H1 (cell line): ENCODE data around the gene SSUH2. TPM values are rescaled to one million over a fixed set of nuclear protein-coding genes. Genes with fewer than 3 reads are reported as not detected.
A peak's percentile ranks its signal among the peaks of the same experiment; 100 is the strongest.

Source experiments
- CTCF ChIA-PET: fragments of 300-600 bp; sonication (Branson Sonifier 250); formaldehyde crosslinking; loops from one replicate; lab custom pipeline; 2021; ENCODE audit not compliant: partially characterized antibody; lab: Charles Lee
- POLR2A ChIA-PET: fragments of 300-600 bp; sonication (Branson Sonifier 250); formaldehyde crosslinking; loops from one replicate; lab custom pipeline; 2021; ENCODE audit warnings: inconsistent platforms; ENCODE audit not compliant: partially characterized antibody; lab: Charles Lee
- DNase-seq, 2 experiments: peaks; one replicate each; pipeline versions ENCODE4 v3.0.0 to v3.0.0-alpha.2; 2010 to 2022; ENCODE audit warnings: low spot score in 2 of 2, low read depth in 1 of 2, mixed read lengths in 1 of 2
- FAIRE-seq: peaks from 2 replicates; lab custom pipeline; 2011; peaks lifted over from hg19 to GRCh38; lab: Jason Lieb, UNC
- H2AFZ ChIP-seq: 2 replicates; pipeline ENCODE4 v1.8.1; 2012; ENCODE audit warnings: low read length, inconsistent platforms
- H2AK5ac ChIP-seq: 2 replicates; pipeline ENCODE4 v1.6.1; 2013; ENCODE audit warnings: low read depth, low read length
- H2BK120ac ChIP-seq: replicated peaks from 2 replicates; pipeline ENCODE3; 2013; ENCODE audit warnings: low read depth, low read length, inconsistent platforms
- H2BK12ac ChIP-seq: 2 replicates; pipeline ENCODE4 v1.6.1; 2013; ENCODE audit warnings: low read depth, low read length
- H2BK15ac ChIP-seq: 2 replicates; pipeline ENCODE4 v1.6.1; 2013; ENCODE audit warnings: low read length
- H2BK20ac ChIP-seq: 2 replicates; pipeline ENCODE4 v1.6.1; 2013; ENCODE audit warnings: low read length
- H2BK5ac ChIP-seq: 2 replicates; pipeline ENCODE4 v1.6.1; 2013; ENCODE audit warnings: low read depth, low read length
- H3K14ac ChIP-seq: 2 replicates; pipeline ENCODE4 v1.6.1; 2013; ENCODE audit warnings: inconsistent platforms; ENCODE audit not compliant: insufficient read length
- H3K18ac ChIP-seq: 2 replicates; pipeline ENCODE4 v1.6.1; 2013; ENCODE audit warnings: low read length; ENCODE audit errors: extremely low read depth
- H3K23ac ChIP-seq: 2 replicates; pipeline ENCODE4 v1.6.1; 2013; ENCODE audit warnings: inconsistent platforms; ENCODE audit not compliant: insufficient read length
- H3K23me2 ChIP-seq: 2 replicates; pipeline ENCODE4 v1.6.1; 2013; ENCODE audit warnings: low read depth, low read length
- H3K27ac ChIP-seq: 2 replicates; pipeline ENCODE4 v1.6.1; 2011; ENCODE audit warnings: low read depth, low read length, inconsistent platforms
- H3K27me3 ChIP-seq, 4 experiments: replicated peaks in 1 of 4; 1 replicate in 1 of 4; 2 replicates in 3 of 4; pipeline versions ENCODE4 v1.6.1 to v1.8.1; 2011 to 2013; ENCODE audit warnings: low read length in 3 of 4, mild to moderate bottlenecking in 3 of 4, inconsistent platforms in 2 of 4, mixed read lengths in 2 of 4, moderate library complexity in 1 of 4; ENCODE audit not compliant: control insufficient read depth in 3 of 4, insufficient read depth in 3 of 4; ENCODE audit errors: extremely low read depth in 1 of 4
- H3K36me3 ChIP-seq, 4 experiments: 2 replicates each; pipeline versions ENCODE4 v1.6.1 to v1.8.1; 2011 to 2013; ENCODE audit warnings: mild to moderate bottlenecking in 4 of 4, low read length in 3 of 4, moderate library complexity in 2 of 4, control low read depth in 1 of 4, inconsistent platforms in 1 of 4; ENCODE audit not compliant: insufficient read depth in 4 of 4, control insufficient read depth in 2 of 4
- H3K4ac ChIP-seq: replicated peaks from 2 replicates; pipeline ENCODE3; 2013; ENCODE audit warnings: low read length, low read depth, mixed read lengths, inconsistent platforms; ENCODE audit not compliant: insufficient read length
- H3K4me1 ChIP-seq, 4 experiments: replicated peaks in 1 of 4; 1 replicate in 1 of 4; 2 replicates in 3 of 4; pipeline versions ENCODE4 v1.6.1 to v1.8.1; 2011 to 2013; ENCODE audit warnings: low read length in 3 of 4, inconsistent platforms in 2 of 4, mixed read lengths in 1 of 4; ENCODE audit not compliant: insufficient read depth in 4 of 4, control insufficient read depth in 3 of 4
- H3K4me2 ChIP-seq, 2 experiments: 2 replicates each; pipeline versions ENCODE4 v1.6.1 to v1.8.1; 2011 to 2013; ENCODE audit warnings: low read depth in 2 of 2, low read length in 2 of 2, control low read depth in 1 of 2, inconsistent platforms in 1 of 2, mild to moderate bottlenecking in 1 of 2; ENCODE audit not compliant: insufficient read depth in 1 of 2
- H3K4me3 ChIP-seq, 4 experiments: fragments of 200-600, 300-600 bp in 1 of 4; sonication (generic), shearing (Covaris generic), sonication (Bioruptor Twin) in 1 of 4; 2 replicates each; pipeline versions ENCODE4 v1.5.1 to v1.8.1; 2011 to 2016; ENCODE audit warnings: low read length in 4 of 4, low read depth in 3 of 4, control low read depth in 2 of 4, inconsistent platforms in 2 of 4, mild to moderate bottlenecking in 2 of 4, mixed read lengths in 1 of 4, moderate library complexity in 1 of 4; ENCODE audit not compliant: insufficient read depth in 2 of 4; ENCODE audit errors: extremely low read depth in 1 of 4
- H3K56ac ChIP-seq: replicated peaks from 2 replicates; pipeline ENCODE3; 2013; ENCODE audit warnings: low read depth, mild to moderate bottlenecking, mixed read lengths, low read length, inconsistent platforms; ENCODE audit not compliant: insufficient read length
- H3K79me1 ChIP-seq: 2 replicates; pipeline ENCODE4 v1.6.1; 2013; ENCODE audit warnings: low read depth, low read length, control low read depth
- H3K79me2 ChIP-seq, 2 experiments: 2 replicates each; pipeline versions ENCODE4 v1.6.1 to v1.8.1; 2012 to 2013; ENCODE audit warnings: low read length in 2 of 2, mild to moderate bottlenecking in 2 of 2, inconsistent platforms in 1 of 2; ENCODE audit not compliant: insufficient read depth in 2 of 2, control insufficient read depth in 1 of 2
- H3K9ac ChIP-seq, 4 experiments: replicated peaks in 1 of 4; 1 replicate in 1 of 4; 2 replicates in 3 of 4; pipeline versions ENCODE4 v1.6.1 to v1.8.1; 2011 to 2013; ENCODE audit warnings: low read depth in 3 of 4, low read length in 3 of 4, control low read depth in 2 of 4, mild to moderate bottlenecking in 2 of 4, moderate library complexity in 2 of 4, inconsistent platforms in 1 of 4; ENCODE audit errors: extremely low read depth in 1 of 4
- H3K9me3 ChIP-seq, 2 experiments: 2 replicates each; pipeline versions ENCODE4 v1.6.1 to v1.8.1; 2012 to 2013; ENCODE audit warnings: mild to moderate bottlenecking in 2 of 2, moderate library complexity in 2 of 2, control low read depth in 1 of 2, inconsistent platforms in 1 of 2, low read depth in 1 of 2, low read length in 1 of 2, mixed read lengths in 1 of 2; ENCODE audit not compliant: insufficient read depth in 2 of 2
- H4K20me1 ChIP-seq, 2 experiments: replicated peaks in 1 of 2; 2 replicates each; pipeline versions ENCODE3 to v1.8.1; 2011 to 2013; ENCODE audit warnings: inconsistent platforms in 2 of 2, low read length in 2 of 2, mild to moderate bottlenecking in 1 of 2; ENCODE audit not compliant: insufficient read depth in 2 of 2, control insufficient read depth in 1 of 2
- H4K5ac ChIP-seq: 2 replicates; pipeline ENCODE4 v1.6.1; 2013; ENCODE audit warnings: low read length, low read depth, mixed read lengths, inconsistent platforms; ENCODE audit not compliant: insufficient read length
- H4K8ac ChIP-seq: 2 replicates; pipeline ENCODE4 v1.8.0; 2013; ENCODE audit warnings: mild to moderate bottlenecking, moderate library complexity, low read length, inconsistent platforms; ENCODE audit not compliant: insufficient read depth; ENCODE audit errors: extremely low read depth
- H4K91ac ChIP-seq: replicated peaks from 2 replicates; pipeline ENCODE3; 2013; ENCODE audit warnings: low read length, mixed read lengths, inconsistent platforms; ENCODE audit not compliant: insufficient read length
- EGR1 ChIP-seq: IDR thresholded peaks from 2 replicates; pipeline ENCODE4 v1.6.1; 2011; ENCODE audit warnings: low read depth, low read length, borderline replicate concordance
- KDM4A ChIP-seq: IDR thresholded peaks from one replicate; pipeline ENCODE4 v1.7.1; 2012; ENCODE audit warnings: low read depth, mild to moderate bottlenecking, moderate library complexity, low read length, inconsistent platforms; ENCODE audit not compliant: severe bottlenecking
- TCF12 ChIP-seq: IDR thresholded peaks from 2 replicates; pipeline ENCODE4 v1.6.1; 2011; ENCODE audit warnings: low read depth, mild to moderate bottlenecking, low read length
- WGBS, 2 experiments: shearing (Covaris generic) in 1 of 2; methylation state at CpG; one replicate each; pipeline versions ENCODE4 v1.1.6 to v1.1.7; 2013 to 2015; ENCODE audit warnings: low lambda C conversion rate in 2 of 2, mixed read lengths in 2 of 2, inconsistent platforms in 1 of 2, low coverage in 1 of 2, missing lambda C conversion rate in 1 of 2; ENCODE audit not compliant: insufficient replicate concordance in 2 of 2, insufficient coverage in 1 of 2, insufficient read length in 1 of 2; ENCODE audit errors: extremely low coverage in 1 of 2, missing lambda C conversion rate in 1 of 2; 5-methylcytosine and 5-hydroxymethylcytosine counted together
- polyA plus RNA-seq, 7 experiments: library from polyadenylated mRNA; depleted of rRNA in 3 of 7; stranded (reverse) in 5 of 7; unstranded in 2 of 7; fragments of >200 nt in 5 of 7; fragments of 200-250 nt in 2 of 7; gene quantifications; 1 replicate in 5 of 7; 2 replicates in 1 of 7; 4 replicates in 1 of 7; pipeline versions ENCODE4 v1.2.1 to v1.2.3, GENCODE V29; 2011 to 2013; ENCODE audit warnings: missing spikeins in 2 of 7, mixed read lengths in 2 of 7
- total RNA-seq: library from RNA; stranded (reverse); fragmentation: NEBNext Ultra II Directional; extraction: Animal tissue kit (Norgen Biotek cat#: 25700); gene quantifications from 2 replicates; pipeline ENCODE4 v1.2.1, GENCODE V29; 2021

SSUH2 gene
- total and polyA plus RNA-seq, 2 of the 8 experiments (the other 6 are each of a cell fraction or from before 2014, with no cell fraction given), result 0.62 to 0.69 TPM

GRCh38 chr3:8678751-8679150 is 34.2 kb upstream of the SSUH2 start:
- Histone ChIP-seq H3K79me1 (no peaks in the 10 kb centered on the region), H3K23ac (no peak overlapping the region), H2BK20ac (no peak overlapping the region), H4K91ac (no peak overlapping the region), H3K23me2 (no peaks in the 10 kb centered on the region), H4K5ac (no peak overlapping the region), H3K9ac (no peak overlapping the region), H3K4ac (no peak overlapping the region), H3K4me2 (peak overlapping the region; percentile 50 to 51; a peak in 3 of 4 replicates), H3K36me3 (no peaks in the 10 kb centered on the region), H3K27me3 (no peaks in the 10 kb centered on the region), H4K20me1 (no peaks in the 10 kb centered on the region), H3K4me3 (peak overlapping the region in 2 of 4 experiments; percentile 2 to 51; a peak in 2 of 8 replicates), H3K14ac (no peak overlapping the region), H3K9me3 (no peaks in the 10 kb centered on the region), H2BK120ac (no peak overlapping the region), H3K56ac (no peak overlapping the region), H2AFZ (no peak overlapping the region), H3K27ac (no peak overlapping the region), H2BK5ac (no peak overlapping the region), H3K4me1 (no peaks in the 10 kb centered on the region), H4K8ac (no peak overlapping the region; the same call in 1 of the 2 replicates), H2AK5ac (no peak overlapping the region), H2BK15ac (no peak overlapping the region), H3K18ac (no peak overlapping the region), H2BK12ac (no peak overlapping the region), H3K79me2 (no peaks in the 10 kb centered on the region)
- no peak for DNase-seq
- no peak for TF ChIP-seq TCF12
- TF ChIP-seq EGR1, result no peak
- TF ChIP-seq KDM4A, result peak; percentile 14
- no CpG with 5 or more reads among the region's 19 CpGs for WGBS, 2 experiments
- CTCF ChIA-PET, result no interaction called here
- POLR2A ChIA-PET, result no interaction called here
- FAIRE-seq, result no peak
